ENCODE data around the gene SLC24A3.

Gene SLC24A3

GRCh38 chr20:19520261-19520660 lies 307.8 kb downstream of the SLC24A3 start:
- no peak for DNase-seq

- DNase-seq, result no peak
Observed at GRCh38 chr20:19522071-19522801, 309.8 kb downstream of the SLC24A3 start.

GRCh38 chr20:19522836-19523590 lies 310.6 kb downstream of the SLC24A3 start:
- no peak for DNase-seq

- no peak for DNase-seq
Observed at GRCh38 chr20:19524691-19525090, 312.2 kb downstream of the SLC24A3 start.

GRCh38 chr20:19527509-19527908 lies 315.1 kb downstream of the SLC24A3 start:
- no peak for DNase-seq

- no peak for DNase-seq
Observed at GRCh38 chr20:19528286-19529030, 316.0 kb downstream of the SLC24A3 start.

- no peak for DNase-seq
Observed at GRCh38 chr20:19530006-19530405, 317.6 kb downstream of the SLC24A3 start.

- no peak for DNase-seq
Observed at GRCh38 chr20:19531446-19531845, 319.0 kb downstream of the SLC24A3 start.

- no peak for DNase-seq
Observed at GRCh38 chr20:19538556-19538955, 326.1 kb downstream of the SLC24A3 start.

- no peak for DNase-seq
Observed at GRCh38 chr20:19539191-19539590, 326.7 kb downstream of the SLC24A3 start.

- no peak for DNase-seq
Observed at GRCh38 chr20:19540392-19540791, 327.9 kb downstream of the SLC24A3 start.

GRCh38 chr20:19543101-19543500 lies 330.7 kb downstream of the SLC24A3 start:
- no peak for DNase-seq

- no peak for DNase-seq
Observed at GRCh38 chr20:19544684-19545083, 332.2 kb downstream of the SLC24A3 start.

GRCh38 chr20:19546648-19547047 lies 334.2 kb downstream of the SLC24A3 start:
- no peak for DNase-seq

GRCh38 chr20:19547547-19547946 lies 335.1 kb downstream of the SLC24A3 start:
- no peak for DNase-seq

GRCh38 chr20:19549896-19550295 lies 337.5 kb downstream of the SLC24A3 start:
- DNase-seq, result no peak

- DNase-seq, result no peak
Observed at GRCh38 chr20:19552221-19553180, 340.1 kb downstream of the SLC24A3 start.

GRCh38 chr20:19554666-19555065 lies 342.2 kb downstream of the SLC24A3 start:
- DNase-seq, result no peak

- no peak for DNase-seq
Observed at GRCh38 chr20:19555726-19556125, 343.3 kb downstream of the SLC24A3 start.

GRCh38 chr20:19557291-19557690 lies 344.8 kb downstream of the SLC24A3 start:
- no peak for DNase-seq

GRCh38 chr20:19560881-19561480 lies 348.5 kb downstream of the SLC24A3 start:
- no peak for DNase-seq

GRCh38 chr20:19562426-19562825 lies 350.0 kb downstream of the SLC24A3 start:
- DNase-seq, result no peak
